Body of pancreas (tissue), 4 donors: ENCODE results near the gene CCDC92B. TPM values are rescaled to one million over a fixed set of nuclear protein-coding genes. Genes with fewer than 3 reads are reported as not detected.

Source experiments
- ATAC-seq: fragments of 150-250 bp; one replicate; pipeline ENCODE4 v1.9.1; 2016
- DNase-seq, 4 donors: peaks; one replicate each; pipeline ENCODE4 v3.0.0-alpha.2; 2019
- H3K27ac ChIP-seq, 4 donors: fragments of 200-600 bp; sonication (generic); 1 replicate in 3 of 4; 2 replicates in 1 of 4; pipeline versions ENCODE4 v1.5.1 to v1.6.1; 2016 to 2019; ENCODE audit warnings: mild to moderate bottlenecking in 1 of 4, mixed read lengths in 1 of 4, moderate library complexity in 1 of 4
- H3K27me3 ChIP-seq, 2 donors: fragments of 200-600 bp; sonication (generic); one replicate each; pipeline ENCODE4 v1.6.0; 2016; ENCODE audit warnings: mild to moderate bottlenecking in 1 of 2
- H3K36me3 ChIP-seq, 2 donors: fragments of 200-600 bp; sonication (generic); replicated peaks in 1 of 2; 2 replicates each; pipeline ENCODE4 v1.5.1; 2016; ENCODE audit warnings: low read depth in 2 of 2; ENCODE audit not compliant: insufficient read depth in 1 of 2
- H3K4me1 ChIP-seq: fragments of 200-600 bp; sonication (generic); one replicate; pipeline ENCODE4 v1.6.0; 2016
- H3K4me3 ChIP-seq, 2 donors: fragments of 200-600 bp; sonication (generic); 1 replicate in 1 of 2; 2 replicates in 1 of 2; pipeline ENCODE4 v1.5.1; 2016 to 2019
- H3K9me3 ChIP-seq, 3 donors: fragments of 200-600 bp; sonication (generic); 1 replicate in 2 of 3; 2 replicates in 1 of 3; pipeline ENCODE4 v1.5.1; 2016
- CTCF ChIP-seq, 7 experiments: fragments of 450-650 bp in 4 of 7; fragments of 200-600 bp in 3 of 7; sonication (generic) in 3 of 7; IDR thresholded peaks; one replicate each; pipeline ENCODE4 v1.5.1; 2016 to 2019; ENCODE audit warnings: antibody characterized with exemption in 7 of 7
- POLR2A ChIP-seq, 3 donors: fragments of 450-650 bp; IDR thresholded peaks; one replicate each; pipeline ENCODE4 v1.6.1; 2016; ENCODE audit warnings: antibody characterized with exemption in 3 of 3, mild to moderate bottlenecking in 2 of 3
- WGBS, 2 donors: methylation state at CpG; one replicate each; pipeline ENCODE4 v1.1.5; 2017; 5-methylcytosine and 5-hydroxymethylcytosine counted together
- intact Hi-C: fragments of 100-400 bp; cut with DNase I; formaldehyde crosslinking; loops from one replicate; pipeline ENCODE4 v1.15.1; 2023
- total RNA-seq, 2 donors: library from RNA; depleted of rRNA; stranded (reverse); fragments of >200 nt; gene quantifications; one replicate each; pipeline ENCODE4 v1.1.0, GENCODE V29; 2016

Gene CCDC92B
- total RNA-seq, 2 donors from 2014 or later = 0.26 TPM; not detected in 1

- ATAC-seq = no peak
- Histone ChIP-seq H3K27me3 (peaks cover 0 to 11% of the 10 kb centered on the region in 2 donors), H3K27ac (no peak overlapping the region)
These were observed 25.9 kb downstream of the CCDC92B start for GRCh38 chr17:2723505-2723996.

GRCh38 chr17:2722611-2723010, 26.8 kb downstream of the CCDC92B start:
- Histone ChIP-seq H3K27ac (no peak overlapping the region), H3K4me1 (peaks cover 5% of the 10 kb centered on the region), H3K27me3 (peaks cover 0 to 11% of the 10 kb centered on the region in 2 donors), H3K36me3 (no peaks in the 10 kb centered on the region), H3K4me3 (no peak overlapping the region), H3K9me3 (no peaks in the 10 kb centered on the region)
- DNase-seq (no peak), ATAC-seq (no peak)
- intact Hi-C loops = no loop called here
- WGBS, 2 donors = 66 to 80% methylated on average over 3 to 10 of the region's 10 CpGs
- TF ChIP-seq POLR2A (IDR thresholded peaks at IDR 0.05) (no peak), CTCF (IDR thresholded peaks at IDR 0.05) (no peak)

More at GRCh38 chr17:2723505-2723996, 25.9 kb downstream of the CCDC92B start:
- H3K4me3 ChIP-seq = no peak overlapping the region
- no peaks in the 10 kb centered on the region for H3K9me3 ChIP-seq
- TF ChIP-seq POLR2A (IDR thresholded peaks at IDR 0.05) (no peak), CTCF (IDR thresholded peaks at IDR 0.05) (no peak)
- no peaks in the 10 kb centered on the region for H3K36me3 ChIP-seq
- 54 to 57% methylated on average over 5 to 10 of the region's 18 CpGs for WGBS, 2 donors
- peaks cover 5% of the 10 kb centered on the region for H3K4me1 ChIP-seq
- DNase-seq = no peak
- intact Hi-C loops = no loop called here

DNA sequence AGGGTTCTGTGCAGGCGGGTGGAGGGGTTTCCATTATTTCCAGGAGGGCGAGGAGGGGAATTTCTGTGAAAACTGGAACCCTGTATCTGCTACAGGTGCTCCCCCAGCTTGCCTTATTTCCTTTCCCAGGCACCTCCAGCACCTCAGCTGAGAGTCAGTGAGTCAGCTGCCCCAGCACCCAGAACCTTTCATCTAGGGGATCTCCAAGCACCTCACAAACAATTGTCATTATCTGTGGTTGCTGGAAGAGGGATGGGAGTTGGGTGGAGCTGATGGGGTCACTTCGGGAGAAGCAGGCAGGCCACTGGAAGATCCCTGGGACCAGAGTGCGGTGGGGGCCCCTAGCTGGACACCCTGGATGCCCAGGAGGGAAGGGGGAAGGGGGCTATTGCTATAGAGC, 27.8 kb downstream of the CCDC92B start:
- TF ChIP-seq POLR2A (IDR thresholded peaks at IDR 0.05) (no peak), CTCF (IDR thresholded peaks at IDR 0.05) (no peak)
- H3K36me3 ChIP-seq = no peaks in the 10 kb centered on the region
- no peak overlapping the region for H3K4me3 ChIP-seq
- peaks cover 0 to 4% of the 10 kb centered on the region in 2 donors for H3K27me3 ChIP-seq
- intact Hi-C loops = no loop called here
- ATAC-seq (no peak), DNase-seq (no peak)
- no peaks in the 10 kb centered on the region for H3K9me3 ChIP-seq
- no peak overlapping the region for H3K27ac ChIP-seq
- WGBS, 2 donors = 60 to 62% methylated on average over 3 to 4 of the region's 4 CpGs
- H3K4me1 ChIP-seq = peaks cover 5% of the 10 kb centered on the region

GRCh38 chr17:2719861-2720260, 29.6 kb downstream of the CCDC92B start:
- Histone ChIP-seq H3K27ac (no peak overlapping the region), H3K4me3 (no peak overlapping the region), H3K27me3 (no peaks in the 10 kb centered on the region), H3K4me1 (peaks cover 3% of the 10 kb centered on the region), H3K9me3 (no peaks in the 10 kb centered on the region), H3K36me3 (no peaks in the 10 kb centered on the region)
- ATAC-seq (no peak), DNase-seq (no peak)
- intact Hi-C loops = no loop called here
- WGBS, 2 donors = 64 to 81% methylated on average over 2 to 4 of the region's 4 CpGs
- no peak for TF ChIP-seq CTCF (IDR thresholded peaks at IDR 0.05)
- no peak for TF ChIP-seq POLR2A (IDR thresholded peaks at IDR 0.05)
